Subcutaneous abdominal adipose tissue (tissue), 5 donors: ENCODE data around the gene SIN3B.
"Not testable (repeated sequence)": the region's sequence is repeated elsewhere in the genome, so short reads cannot be mapped to it uniquely, and the experiment has no call there.

ENCODE experiments used
- H3K27ac ChIP-seq: one replicate; pipeline ENCODE4 v1.7.0; 2013; ENCODE audit warnings: low read depth, mild to moderate bottlenecking, inconsistent platforms, low read length, moderate library complexity
- H3K27me3 ChIP-seq, 5 donors: one replicate each; pipeline ENCODE4 v1.7.0; 2013; ENCODE audit warnings: low read length in 5 of 5, inconsistent platforms in 1 of 5; ENCODE audit not compliant: control insufficient read depth in 5 of 5, insufficient read depth in 4 of 5
- H3K36me3 ChIP-seq, 5 donors: one replicate each; pipeline ENCODE4 v1.7.0; 2013; ENCODE audit warnings: low read length in 5 of 5; ENCODE audit not compliant: control insufficient read depth in 5 of 5, insufficient read depth in 5 of 5
- H3K4me1 ChIP-seq, 5 donors: one replicate each; pipeline ENCODE4 v1.7.0; 2013; ENCODE audit warnings: low read length in 5 of 5, mild to moderate bottlenecking in 3 of 5, moderate library complexity in 1 of 5; ENCODE audit not compliant: control insufficient read depth in 5 of 5, insufficient read depth in 5 of 5
- H3K4me3 ChIP-seq, 5 donors: one replicate each; pipeline ENCODE4 v1.7.0; 2013; ENCODE audit warnings: low read length in 5 of 5, low read depth in 1 of 5
- H3K9ac ChIP-seq, 5 donors: one replicate each; pipeline ENCODE4 v1.7.0; 2013; ENCODE audit warnings: low read length in 5 of 5, mild to moderate bottlenecking in 4 of 5, moderate library complexity in 3 of 5
- H3K9me3 ChIP-seq, 5 donors: one replicate each; pipeline ENCODE4 v1.7.0; 2013; ENCODE audit warnings: low read length in 5 of 5; ENCODE audit not compliant: control insufficient read depth in 5 of 5
- donor health status: healthy.
- donor health status: healthy.
- donor health status: healthy.
- donor health status: healthy.
- donor health status: healthy.

SIN3B gene

GRCh38 chr19:16874978-16875299, 45.7 kb downstream of the SIN3B start:
- H3K9ac ChIP-seq, H3K27me3 ChIP-seq, H3K9me3 ChIP-seq, H3K4me3 ChIP-seq: not testable (repeated sequence)
- Histone ChIP-seq H3K36me3 (peaks cover 3 to 80% (median 72%) of the 10 kb centered on the region in 5 donors), H3K27ac (peak overlapping the region; percentile 32), H3K4me1 (peaks cover 0 to 59% (median 24%) of the 10 kb centered on the region in 5 donors)

GRCh38 chr19:16875584-16876555, 46.7 kb downstream of the SIN3B start:
- Histone ChIP-seq H3K27ac (no peak overlapping the region), H3K4me1 (peaks cover 0 to 67% (median 24%) of the 10 kb centered on the region in 5 donors), H3K9ac (no peak overlapping the region), H3K9me3 (peaks cover 0 to 3% (median 0%) of the 10 kb centered on the region in 5 donors), H3K4me3 (no peak overlapping the region), H3K36me3 (peaks cover 3 to 75% (median 68%) of the 10 kb centered on the region in 5 donors), H3K27me3 (no peaks in the 10 kb centered on the region)

GRCh38 chr19:16876904-16877361, 47.7 kb downstream of the SIN3B start:
- Histone ChIP-seq H3K4me3 (no peak overlapping the region), H3K9me3 (peaks cover 1 to 13% (median 7%) of the 10 kb centered on the region in 5 donors), H3K27me3 (no peaks in the 10 kb centered on the region), H3K4me1 (peaks cover 0 to 61% (median 24%) of the 10 kb centered on the region in 5 donors), H3K27ac (no peak overlapping the region), H3K36me3 (peaks cover 0 to 65% (median 57%) of the 10 kb centered on the region in 5 donors), H3K9ac (no peak overlapping the region)

GRCh38 chr19:16877581-16877980, 48.4 kb downstream of the SIN3B start:
- Histone ChIP-seq H3K9me3 (peaks cover 2 to 20% (median 14%) of the 10 kb centered on the region in 5 donors), H3K4me3 (no peak overlapping the region), H3K27me3 (no peaks in the 10 kb centered on the region), H3K9ac (no peak overlapping the region), H3K36me3 (peaks cover 0 to 58% (median 56%) of the 10 kb centered on the region in 5 donors), H3K27ac (no peak overlapping the region), H3K4me1 (peaks cover 0 to 60% (median 24%) of the 10 kb centered on the region in 5 donors)

GRCh38 chr19:16878181-16878965, 49.2 kb downstream of the SIN3B start:
- H3K27me3 ChIP-seq, result no peaks in the 10 kb centered on the region
- peaks cover 0 to 50% (median 49%) of the 10 kb centered on the region in 5 donors for H3K36me3 ChIP-seq
- H3K4me1 ChIP-seq, result peaks cover 0 to 53% (median 19%) of the 10 kb centered on the region in 5 donors

GRCh38 chr19:16880884-16881554, 51.8 kb downstream of the SIN3B start:
- H3K4me3 ChIP-seq, result peak overlapping the region in 1 of 5 donors; percentile 10
- H3K27me3 ChIP-seq, result no peaks in the 10 kb centered on the region
- peaks cover 2 to 30% (median 17%) of the 10 kb centered on the region in 5 donors for H3K9me3 ChIP-seq
- peaks cover 0 to 45% (median 43%) of the 10 kb centered on the region in 5 donors for H3K36me3 ChIP-seq
- H3K9ac ChIP-seq, result no peak overlapping the region
- H3K27ac ChIP-seq, result no peak overlapping the region
- H3K4me1 ChIP-seq, result peaks cover 0 to 37% (median 10%) of the 10 kb centered on the region in 5 donors

More at GRCh38 chr19:16878181-16878965, 49.2 kb downstream of the SIN3B start:
- Histone ChIP-seq H3K4me3 (no peak overlapping the region), H3K27ac (no peak overlapping the region), H3K9me3 (peaks cover 2 to 27% (median 17%) of the 10 kb centered on the region in 5 donors), H3K9ac (no peak overlapping the region)

GRCh38 chr19:16882146-16882545, 52.9 kb downstream of the SIN3B start:
- Histone ChIP-seq H3K27me3 (no peaks in the 10 kb centered on the region), H3K9me3 (peaks cover 2 to 30% (median 17%) of the 10 kb centered on the region in 5 donors), H3K9ac (no peak overlapping the region), H3K36me3 (peaks cover 0 to 33% (median 32%) of the 10 kb centered on the region in 5 donors), H3K4me1 (peaks cover 0 to 33% (median 11%) of the 10 kb centered on the region in 5 donors), H3K4me3 (no peak overlapping the region), H3K27ac (no peak overlapping the region)

- H3K9me3 ChIP-seq, result peaks cover 2 to 30% (median 17%) of the 10 kb centered on the region in 5 donors
- no peak overlapping the region for H3K27ac ChIP-seq
These were observed 54.3 kb downstream of the SIN3B start for GRCh38 chr19:16883522-16883921.

GRCh38 chr19:16885166-16885565, 56.0 kb downstream of the SIN3B start:
- H3K27ac ChIP-seq, result no peak overlapping the region
- no peak overlapping the region for H3K9ac ChIP-seq
- H3K9me3 ChIP-seq, result peaks cover 2 to 30% (median 17%) of the 10 kb centered on the region in 5 donors
- peaks cover 0 to 4% (median 0%) of the 10 kb centered on the region in 5 donors for H3K27me3 ChIP-seq
- H3K36me3 ChIP-seq, result peaks cover 0 to 3% (median 2%) of the 10 kb centered on the region in 5 donors
- peaks cover 0 to 52% (median 36%) of the 10 kb centered on the region in 5 donors for H3K4me1 ChIP-seq
- no peak overlapping the region for H3K4me3 ChIP-seq

More at GRCh38 chr19:16883522-16883921, 54.3 kb downstream of the SIN3B start:
- Histone ChIP-seq H3K36me3 (peaks cover 0 to 20% (median 18%) of the 10 kb centered on the region in 5 donors), H3K4me3 (no peak overlapping the region), H3K4me1 (peaks cover 0 to 36% (median 23%) of the 10 kb centered on the region in 5 donors), H3K9ac (no peak overlapping the region), H3K27me3 (peaks cover 0 to 4% (median 0%) of the 10 kb centered on the region in 5 donors)
